Activated naive CD8-positive, alpha-beta T cell treated with anti-CD3 and anti-CD28 coated beads, Interleukin-2, amount 50 U/mL, for 24 hours (primary cell): ENCODE results near the gene TFG.
"Not testable (repeated sequence)": the region's sequence is repeated elsewhere in the genome, so short reads cannot be mapped to it uniquely, and the experiment has no call there.

Source experiments
- ATAC-seq: fragments of 150-1000 bp; cut with Tn5 transposase; one replicate; pipeline ENCODE4 v1.10.0; 2021
- DNase-seq: peaks from one replicate; pipeline ENCODE4 v3.0.0; 2021
- H3K27ac Mint-ChIP-seq: one replicate; pipeline ENCODE4 v1.8.0; 2021; ENCODE audit warnings: mild to moderate bottlenecking, mixed read lengths
- H3K27me3 Mint-ChIP-seq: one replicate; pipeline ENCODE4 v1.8.0; 2021; ENCODE audit warnings: mixed read lengths
- H3K36me3 Mint-ChIP-seq: one replicate; pipeline ENCODE4 v1.8.0; 2021; ENCODE audit warnings: low read depth, mixed read lengths
- H3K4me1 Mint-ChIP-seq: one replicate; pipeline ENCODE4 v1.8.0; 2021; ENCODE audit warnings: mixed read lengths
- H3K4me3 Mint-ChIP-seq: one replicate; pipeline ENCODE4 v1.8.0; 2021; ENCODE audit warnings: mild to moderate bottlenecking, moderate library complexity, mixed read lengths
- H3K9me3 Mint-ChIP-seq: one replicate; pipeline ENCODE4 v1.8.0; 2021; ENCODE audit warnings: mixed read lengths

Gene TFG

GRCh38 chr3:100708989-100709841 lies at the start of gene TFG:
TFG (plus strand) TSS chr3:100709494; CDS start chr3:100713686, 4,192 bp downstream.
- Mint-ChIP-seq H3K9me3 (no peaks in the 10 kb centered on the region), H3K27me3 (peaks cover 14% of the 10 kb centered on the region), H3K27ac (peak within 1 kb of the TSS; percentile 89), H3K4me3 (peak within 1 kb of the TSS; percentile 78), H3K4me1 (peaks cover 45% of the 10 kb centered on the region), H3K36me3 (peaks cover 22% of the 10 kb centered on the region)
- DNase-seq (peak; percentile 98), ATAC-seq (peak; percentile 97)

GRCh38 chr3:100661294-100661693 lies 48.0 kb upstream of the TFG start:
- not testable (repeated sequence) for H3K36me3 Mint-ChIP-seq, H3K4me3 Mint-ChIP-seq, ATAC-seq, H3K9me3 Mint-ChIP-seq, H3K27ac Mint-ChIP-seq, DNase-seq
- H3K4me1 Mint-ChIP-seq, result peaks cover 26% of the 10 kb centered on the region
- H3K27me3 Mint-ChIP-seq, result peaks cover 14% of the 10 kb centered on the region

DNA sequence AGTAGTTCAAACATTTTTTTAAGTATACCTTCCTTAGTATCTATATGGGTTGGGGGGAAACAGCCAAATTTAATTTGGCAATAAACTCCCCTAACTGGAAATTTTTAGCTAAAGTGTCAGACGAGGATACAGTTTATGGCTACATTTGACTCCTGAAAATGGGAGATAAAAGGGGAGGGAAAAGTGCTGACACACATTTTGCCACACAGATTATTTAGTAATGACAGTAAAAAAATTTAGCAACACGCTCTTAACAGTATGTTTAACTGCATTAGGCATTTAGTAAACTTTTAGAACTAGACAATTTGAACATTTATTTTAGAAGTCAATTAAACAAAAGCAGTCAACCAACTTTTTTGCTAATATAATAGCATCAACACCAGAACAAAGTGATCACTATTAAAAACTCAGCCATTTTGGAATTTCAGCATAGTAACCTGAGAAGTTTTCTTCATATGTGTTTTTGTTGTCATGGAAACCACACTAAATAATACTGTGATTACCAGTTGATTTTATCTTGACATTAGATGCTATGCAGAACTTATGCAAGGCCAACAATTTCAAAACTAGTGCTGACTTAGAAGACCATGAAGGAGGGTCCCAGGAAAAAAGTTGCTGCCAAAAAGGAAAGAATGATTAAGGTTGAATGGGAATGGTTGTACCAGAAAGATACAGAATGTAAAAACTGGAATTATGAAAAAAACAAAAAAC lies 47.0 kb upstream of the TFG start:
- Mint-ChIP-seq H3K27ac (no peak overlapping the region), H3K27me3 (peaks cover 14% of the 10 kb centered on the region), H3K4me1 (peaks cover 26% of the 10 kb centered on the region), H3K36me3 (no peaks in the 10 kb centered on the region), H3K9me3 (peaks cover 2% of the 10 kb centered on the region), H3K4me3 (no peak overlapping the region)
- no peak for ATAC-seq
- DNase-seq, result no peak

- ATAC-seq, result peak; percentile 91
- H3K9me3 Mint-ChIP-seq, result peaks cover 8% of the 10 kb centered on the region
- peak overlapping the region; percentile 24 for H3K27ac Mint-ChIP-seq
- peaks cover 26% of the 10 kb centered on the region for H3K4me1 Mint-ChIP-seq
- peaks cover 10% of the 10 kb centered on the region for H3K27me3 Mint-ChIP-seq
- H3K4me3 Mint-ChIP-seq, result no peak overlapping the region
- DNase-seq, result peak; percentile 16
- no peaks in the 10 kb centered on the region for H3K36me3 Mint-ChIP-seq
Measured at GRCh38 chr3:100665230-100665629, 44.1 kb upstream of the TFG start.

GRCh38 chr3:100666699-100667098 lies 42.6 kb upstream of the TFG start:
- not testable (repeated sequence) for H3K36me3 Mint-ChIP-seq, ATAC-seq, H3K27ac Mint-ChIP-seq, H3K4me3 Mint-ChIP-seq, DNase-seq, H3K27me3 Mint-ChIP-seq
- Mint-ChIP-seq H3K9me3 (peaks cover 17% of the 10 kb centered on the region), H3K4me1 (peaks cover 26% of the 10 kb centered on the region)

GRCh38 chr3:100667316-100667715 lies 42.0 kb upstream of the TFG start:
- ATAC-seq, H3K27ac Mint-ChIP-seq, H3K36me3 Mint-ChIP-seq, H3K27me3 Mint-ChIP-seq, H3K4me3 Mint-ChIP-seq, DNase-seq: not testable (repeated sequence)
- H3K4me1 Mint-ChIP-seq, result peaks cover 26% of the 10 kb centered on the region
- H3K9me3 Mint-ChIP-seq, result peaks cover 17% of the 10 kb centered on the region

GRCh38 chr3:100670995-100671394 lies 38.3 kb upstream of the TFG start:
- H3K36me3 Mint-ChIP-seq, H3K4me3 Mint-ChIP-seq, H3K27ac Mint-ChIP-seq, H3K27me3 Mint-ChIP-seq, DNase-seq, ATAC-seq, H3K4me1 Mint-ChIP-seq: not testable (repeated sequence)
- peaks cover 17% of the 10 kb centered on the region for H3K9me3 Mint-ChIP-seq

DNA sequence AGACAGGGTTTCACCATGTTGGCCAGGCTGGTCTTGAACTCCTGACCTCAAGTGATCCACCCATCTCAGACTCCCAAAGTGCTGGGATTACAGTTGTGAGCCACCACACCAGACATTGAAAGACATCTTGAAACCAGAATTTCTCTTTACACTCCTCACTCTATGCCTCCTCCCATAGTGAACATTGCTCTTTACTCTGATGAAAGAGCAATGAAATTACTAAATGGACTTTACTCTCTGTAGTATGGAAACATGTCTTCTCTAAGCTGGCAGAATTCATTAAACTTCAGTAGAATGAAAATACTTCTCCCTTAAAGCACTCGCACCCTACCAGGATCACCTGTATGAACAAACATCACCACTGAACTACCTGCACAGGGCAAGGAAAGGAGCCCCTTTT lies 27.8 kb upstream of the TFG start:
- ATAC-seq, result no peak
- no peaks in the 10 kb centered on the region for H3K27me3 Mint-ChIP-seq
- no peak overlapping the region for H3K27ac Mint-ChIP-seq
- no peaks in the 10 kb centered on the region for H3K36me3 Mint-ChIP-seq
- no peak overlapping the region for H3K4me3 Mint-ChIP-seq
- no peaks in the 10 kb centered on the region for H3K4me1 Mint-ChIP-seq
- no peaks in the 10 kb centered on the region for H3K9me3 Mint-ChIP-seq
- DNase-seq, result no peak

DNA sequence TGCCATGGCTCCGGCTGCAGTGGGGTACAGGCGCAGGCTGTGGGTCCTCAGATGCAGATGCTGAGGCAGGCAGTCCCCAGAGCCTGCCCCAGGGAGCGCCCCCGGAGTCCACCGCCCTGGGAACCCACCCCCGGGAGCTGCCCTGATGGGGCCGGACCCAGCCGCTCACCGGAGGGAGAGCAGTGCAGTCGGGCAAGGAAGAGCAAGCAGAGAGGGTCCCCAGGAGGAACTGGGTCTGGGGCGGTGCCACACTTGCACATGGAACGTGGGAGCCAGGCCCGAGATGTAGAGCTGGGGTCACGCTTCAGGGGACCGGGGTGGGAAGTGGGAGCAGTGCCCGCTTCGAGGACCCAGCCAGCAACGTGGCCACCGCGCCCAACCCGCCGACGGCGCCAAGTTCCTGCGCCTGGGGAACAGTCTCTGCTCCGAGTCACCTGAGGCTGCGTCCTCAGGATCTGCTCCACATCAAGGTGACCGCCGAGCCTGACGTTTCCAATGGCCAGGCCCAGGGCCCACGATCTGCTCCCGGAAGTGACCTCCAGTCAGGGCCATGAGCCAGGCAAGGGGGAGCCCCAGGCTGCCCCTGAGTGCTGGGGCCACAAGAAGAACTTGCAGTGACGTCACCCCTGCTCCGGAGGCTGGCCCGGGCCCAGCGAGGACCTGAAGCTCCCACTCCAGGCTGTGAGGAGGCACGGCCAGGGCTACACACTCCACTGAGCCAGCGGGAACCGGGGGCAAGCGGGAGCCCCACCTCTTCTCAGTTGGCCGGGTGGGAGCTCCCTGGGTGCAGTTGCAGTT lies 27.0 kb upstream of the TFG start:
- DNase-seq (no peak), ATAC-seq (peak; percentile 20)
- no peak overlapping the region for H3K4me3 Mint-ChIP-seq
- no peaks in the 10 kb centered on the region for H3K9me3 Mint-ChIP-seq
- no peaks in the 10 kb centered on the region for H3K27me3 Mint-ChIP-seq
- H3K36me3 Mint-ChIP-seq, result no peaks in the 10 kb centered on the region
- H3K27ac Mint-ChIP-seq, result no peak overlapping the region
- H3K4me1 Mint-ChIP-seq, result no peaks in the 10 kb centered on the region

GRCh38 chr3:100682854-100683760 lies 26.2 kb upstream of the TFG start:
- no peaks in the 10 kb centered on the region for H3K4me1 Mint-ChIP-seq
- no peak overlapping the region for H3K27ac Mint-ChIP-seq
- DNase-seq (no peak), ATAC-seq (peak; percentile 36)
- no peaks in the 10 kb centered on the region for H3K27me3 Mint-ChIP-seq
- H3K36me3 Mint-ChIP-seq, result no peaks in the 10 kb centered on the region
- no peak overlapping the region for H3K4me3 Mint-ChIP-seq
- no peaks in the 10 kb centered on the region for H3K9me3 Mint-ChIP-seq

GRCh38 chr3:100693225-100693624 lies 16.1 kb upstream of the TFG start:
- H3K27me3 Mint-ChIP-seq, result peaks cover 34% of the 10 kb centered on the region
- H3K4me1 Mint-ChIP-seq, result no peaks in the 10 kb centered on the region
- no peak overlapping the region for H3K27ac Mint-ChIP-seq
- no peaks in the 10 kb centered on the region for H3K36me3 Mint-ChIP-seq
- H3K4me3 Mint-ChIP-seq, result no peak overlapping the region
- DNase-seq, result no peak
- no peaks in the 10 kb centered on the region for H3K9me3 Mint-ChIP-seq
- no peak for ATAC-seq

DNA sequence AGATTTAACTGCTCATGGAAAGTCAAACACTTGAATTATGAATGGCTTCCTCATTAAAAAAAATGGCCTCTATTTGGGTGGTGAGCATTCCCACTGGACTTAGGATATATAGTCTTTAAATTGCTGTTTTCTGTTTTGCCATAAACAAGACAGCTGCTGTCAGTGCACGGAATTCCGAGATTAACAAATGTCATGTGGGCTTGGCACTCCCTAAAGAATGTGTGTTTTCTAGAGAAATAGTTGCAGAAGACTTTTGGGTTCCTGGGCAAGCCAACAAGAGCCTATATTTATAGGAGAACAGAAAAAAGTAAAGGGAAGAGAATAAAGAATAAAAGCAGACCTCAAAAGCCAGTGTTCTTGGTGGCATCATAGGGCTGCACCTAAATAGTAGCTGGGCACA lies 13.6 kb upstream of the TFG start:
- H3K27ac Mint-ChIP-seq, result no peak overlapping the region
- H3K4me3 Mint-ChIP-seq, result no peak overlapping the region
- no peaks in the 10 kb centered on the region for H3K9me3 Mint-ChIP-seq
- H3K4me1 Mint-ChIP-seq, result no peaks in the 10 kb centered on the region
- peaks cover 47% of the 10 kb centered on the region for H3K27me3 Mint-ChIP-seq
- H3K36me3 Mint-ChIP-seq, result no peaks in the 10 kb centered on the region
- DNase-seq (no peak), ATAC-seq (no peak)

- H3K4me1 Mint-ChIP-seq, result no peaks in the 10 kb centered on the region
- no peak for DNase-seq
- peaks cover 47% of the 10 kb centered on the region for H3K27me3 Mint-ChIP-seq
- H3K36me3 Mint-ChIP-seq, result no peaks in the 10 kb centered on the region
- no peaks in the 10 kb centered on the region for H3K9me3 Mint-ChIP-seq
- H3K4me3 Mint-ChIP-seq, result no peak overlapping the region
- H3K27ac Mint-ChIP-seq, result no peak overlapping the region
- no peak for ATAC-seq
Measured at GRCh38 chr3:100696161-100696560, 13.1 kb upstream of the TFG start.

- H3K36me3 Mint-ChIP-seq, result no peaks in the 10 kb centered on the region
- no peak overlapping the region for H3K27ac Mint-ChIP-seq
- H3K9me3 Mint-ChIP-seq, result no peaks in the 10 kb centered on the region
- DNase-seq (no peak), ATAC-seq (no peak)
- no peak overlapping the region for H3K4me3 Mint-ChIP-seq
- peaks cover 50% of the 10 kb centered on the region for H3K27me3 Mint-ChIP-seq
- H3K4me1 Mint-ChIP-seq, result no peaks in the 10 kb centered on the region
Measured at GRCh38 chr3:100697172-100697571, 12.1 kb upstream of the TFG start.
